NB4 (cell line): ENCODE data around the gene FSD1L.

Experiments used
- MYC ChIP-seq: IDR thresholded peaks from 2 replicates; pipeline ENCODE4 v1.6.1; 2011; ENCODE audit warnings: low read depth, low read length
- POLR2A ChIP-seq: IDR thresholded peaks from 2 replicates; pipeline ENCODE4 v1.6.1; 2011; ENCODE audit warnings: mild to moderate bottlenecking; ENCODE audit not compliant: insufficient read length; ENCODE audit errors: extremely low read depth
- TF ChIP-seq, protein P1 (sequence below): IDR thresholded peaks from 2 replicates; pipeline ENCODE4 v1.6.1; 2011; ENCODE audit warnings: low read depth, low read length

DNA sequence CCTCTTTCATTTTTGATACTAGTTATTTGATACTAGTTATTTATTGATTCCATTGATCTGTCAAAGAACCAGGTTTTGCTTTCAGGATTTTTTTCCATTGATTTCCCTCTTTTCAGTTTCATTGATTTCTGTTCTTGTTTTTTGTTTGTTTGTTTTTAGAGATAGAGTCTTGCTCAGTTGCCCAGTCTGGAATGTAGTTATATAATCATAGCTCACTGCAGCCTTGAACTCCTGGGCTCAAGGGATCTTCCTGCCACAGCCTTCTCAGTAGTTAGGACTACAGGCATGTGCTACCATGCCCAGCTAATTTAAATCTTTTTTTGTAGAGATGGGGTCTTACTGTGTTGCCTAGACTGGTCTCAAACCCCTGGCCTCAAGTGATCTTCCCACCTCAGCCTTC, 49.9 kb downstream of the FSD1L start:
- TF ChIP-seq MYC (no peak), POLR2A (no peak)
- TF ChIP-seq, protein P1, sequence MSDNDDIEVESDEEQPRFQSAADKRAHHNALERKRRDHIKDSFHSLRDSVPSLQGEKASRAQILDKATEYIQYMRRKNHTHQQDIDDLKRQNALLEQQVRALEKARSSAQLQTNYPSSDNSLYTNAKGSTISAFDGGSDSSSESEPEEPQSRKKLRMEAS = no peak
